ENCODE data around the gene XKR3. TPM values are rescaled to one million over a fixed set of nuclear protein-coding genes. Genes with fewer than 3 reads are reported as not detected.

Gene XKR3
- total RNA-seq, 1 experiment from 2014 or later = not detected

DNA sequence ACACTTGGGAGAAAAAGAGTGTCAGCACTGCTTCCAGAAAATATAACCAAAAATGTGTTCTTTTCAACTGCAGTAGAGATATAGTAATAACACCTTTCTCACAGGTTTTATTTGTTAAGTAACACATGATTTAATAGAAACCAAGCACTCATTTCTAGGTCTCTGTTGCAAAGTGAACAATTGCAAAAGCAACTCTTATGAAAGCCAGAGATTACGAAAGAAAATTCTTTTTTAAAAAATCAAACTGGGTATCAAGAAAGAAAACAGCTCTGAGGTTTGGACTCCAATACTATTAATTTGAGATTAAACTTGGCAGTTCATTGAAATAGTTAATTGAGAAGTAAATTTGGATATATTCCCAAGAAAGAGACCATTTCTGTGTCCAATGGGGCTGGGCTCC lies 9.8 kb upstream of the XKR3 start:
- H4K20me1 ChIP-seq (ENCODE audit: control insufficient read depth, insufficient read depth, insufficient read length) = no peaks in the 10 kb centered on the region
- no peak overlapping the region for H2BK120ac ChIP-seq (ENCODE audit: low read depth, low read length, poor library complexity, severe bottlenecking)
- H3K23ac ChIP-seq (ENCODE audit: insufficient read length, low read depth, low read length) = no peak overlapping the region
- no peak overlapping the region for H2BK12ac ChIP-seq (ENCODE audit: insufficient read length, low read depth, low read length)
- no peaks in the 10 kb centered on the region for H3K23me2 ChIP-seq (ENCODE audit: insufficient read length, low read depth, low read length, poor library complexity, severe bottlenecking)
- H2BK5ac ChIP-seq (ENCODE audit: insufficient read length, low read length) = no peak overlapping the region
- H3K4ac ChIP-seq (ENCODE audit: low read depth, low read length) = no peak overlapping the region
- no peak overlapping the region for H4K5ac ChIP-seq (ENCODE audit: insufficient read length, low read depth, low read length)
- no peak overlapping the region for H4K8ac ChIP-seq (replicated peaks; ENCODE audit: insufficient read length, low read depth, low read length)
- Mint-ChIP-seq H3K4me1 (peaks cover 0 to 7% of the 10 kb centered on the region in 2 experiments; a peak in 2 of 4 replicates), H3K9me3 (peaks cover 78 to 79% of the 10 kb centered on the region in 2 experiments), H3K27ac (no peak overlapping the region), H3K27me3 (ENCODE audit: low read depth) (no peaks in the 10 kb centered on the region; the same call in none of the 2 replicates), H3K36me3 (ENCODE audit: insufficient read depth in 1 of 3, low read depth in 3 of 3) (no peaks in the 10 kb centered on the region), H3K4me3 (no peak overlapping the region)
- no peaks in the 10 kb centered on the region; the same call in 1 of the 2 replicates for H3K4me1 ChIP-seq (ENCODE audit: insufficient read depth, low read length)
- no peak overlapping the region for H3K18ac ChIP-seq (ENCODE audit: insufficient read length, low read depth, low read length)
- no peak overlapping the region for H3K27ac ChIP-seq (ENCODE audit: insufficient read length, low read depth, low read length)
- no peak overlapping the region for H3K14ac ChIP-seq (ENCODE audit: insufficient read depth, low read length)
- H2BK15ac ChIP-seq (ENCODE audit: low read depth, low read length) = no peak overlapping the region
- no peak overlapping the region for H2AFZ ChIP-seq (ENCODE audit: low read length)
- H3K27me3 ChIP-seq (ENCODE audit: insufficient read depth, low read length) = no peaks in the 10 kb centered on the region
- TF ChIP-seq, protein P1, sequence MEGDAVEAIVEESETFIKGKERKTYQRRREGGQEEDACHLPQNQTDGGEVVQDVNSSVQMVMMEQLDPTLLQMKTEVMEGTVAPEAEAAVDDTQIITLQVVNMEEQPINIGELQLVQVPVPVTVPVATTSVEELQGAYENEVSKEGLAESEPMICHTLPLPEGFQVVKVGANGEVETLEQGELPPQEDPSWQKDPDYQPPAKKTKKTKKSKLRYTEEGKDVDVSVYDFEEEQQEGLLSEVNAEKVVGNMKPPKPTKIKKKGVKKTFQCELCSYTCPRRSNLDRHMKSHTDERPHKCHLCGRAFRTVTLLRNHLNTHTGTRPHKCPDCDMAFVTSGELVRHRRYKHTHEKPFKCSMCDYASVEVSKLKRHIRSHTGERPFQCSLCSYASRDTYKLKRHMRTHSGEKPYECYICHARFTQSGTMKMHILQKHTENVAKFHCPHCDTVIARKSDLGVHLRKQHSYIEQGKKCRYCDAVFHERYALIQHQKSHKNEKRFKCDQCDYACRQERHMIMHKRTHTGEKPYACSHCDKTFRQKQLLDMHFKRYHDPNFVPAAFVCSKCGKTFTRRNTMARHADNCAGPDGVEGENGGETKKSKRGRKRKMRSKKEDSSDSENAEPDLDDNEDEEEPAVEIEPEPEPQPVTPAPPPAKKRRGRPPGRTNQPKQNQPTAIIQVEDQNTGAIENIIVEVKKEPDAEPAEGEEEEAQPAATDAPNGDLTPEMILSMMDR (conservative IDR thresholded peaks at IDR 0.05) = no peak
- H2BK20ac ChIP-seq (ENCODE audit: low read depth, low read length, poor library complexity, severe bottlenecking) = no peak overlapping the region
- H3K79me2 ChIP-seq (ENCODE audit: insufficient read depth, low read length) = no peaks in the 10 kb centered on the region
- no peak for DNase-seq
- no peak overlapping the region for H3K4me2 ChIP-seq (ENCODE audit: insufficient read depth, insufficient read length, low read length)
- H3K79me1 ChIP-seq (ENCODE audit: insufficient read depth, low read depth, low read length, poor library complexity, severe bottlenecking) = no peaks in the 10 kb centered on the region
- H3K9ac ChIP-seq (ENCODE audit: extremely low read depth, insufficient read length, low read length) = no peak overlapping the region
- H4K91ac ChIP-seq (ENCODE audit: insufficient read length, low read depth, low read length) = no peak overlapping the region
- H3K9me3 ChIP-seq (ENCODE audit: control insufficient read depth, low read depth, low read length) = no peaks in the 10 kb centered on the region
- H3K56ac ChIP-seq (ENCODE audit: insufficient read length, low read depth, low read length) = no peak overlapping the region
- H2AK5ac ChIP-seq (ENCODE audit: insufficient read length, low read length) = no peak overlapping the region
- no CpG with 5 or more reads among the region's 1 CpG for WGBS (ENCODE audit: extremely low coverage, insufficient read length, low lambda C conversion rate)
- no peak overlapping the region for H3T11ph ChIP-seq (ENCODE audit: low read length)

All from H9 (cell line).